Ishikawa (cell line): ENCODE results near the gene FUT1.

ENCODE experiments used
- CEBPB ChIP-seq: IDR thresholded peaks from 2 replicates; pipeline ENCODE4 v1.6.1; 2012
- EP300 ChIP-seq: IDR thresholded peaks from 2 replicates; pipeline ENCODE4 v1.6.1; 2012; ENCODE audit warnings: borderline replicate concordance
- FOXM1 ChIP-seq: IDR thresholded peaks from 2 replicates; pipeline ENCODE4 v1.6.1; 2012; ENCODE audit warnings: low read depth, borderline replicate concordance
- RAD21 ChIP-seq: IDR thresholded peaks from 2 replicates; pipeline ENCODE4 v1.6.1; 2012; ENCODE audit warnings: low read depth
- TAF1 ChIP-seq: IDR thresholded peaks from 2 replicates; pipeline ENCODE4 v1.6.1; 2012; ENCODE audit warnings: low read depth, mild to moderate bottlenecking
- TEAD4 ChIP-seq: IDR thresholded peaks from 2 replicates; pipeline ENCODE4 v1.6.1; 2012
- YY1 ChIP-seq: IDR thresholded peaks from 2 replicates; pipeline ENCODE4 v1.6.1; 2012; ENCODE audit warnings: low read depth
- TF ChIP-seq, protein P1 (sequence below): IDR thresholded peaks from 2 replicates; pipeline ENCODE4 v1.6.1; 2012; ENCODE audit warnings: low read depth, mild to moderate bottlenecking

DNA sequence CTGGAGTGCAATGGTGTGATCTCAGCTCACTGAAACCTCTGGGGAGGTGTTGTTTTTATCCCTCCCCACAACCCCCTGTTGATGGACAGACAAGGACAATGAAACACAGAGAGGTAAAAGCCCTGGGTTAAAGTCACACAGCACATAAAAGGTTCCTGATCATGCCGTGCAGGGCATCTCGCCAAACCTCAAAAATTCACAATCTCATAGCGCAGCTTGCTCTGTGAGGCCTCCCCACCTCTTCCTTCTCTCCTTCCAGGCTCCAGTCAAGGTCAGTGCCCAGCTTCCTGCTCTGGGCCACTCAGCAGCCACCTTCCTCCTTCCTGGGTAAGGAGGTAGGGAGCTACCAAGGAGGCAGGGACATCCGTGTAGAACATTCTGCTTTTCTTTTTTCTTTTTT lies 54.4 kb downstream of the FUT1 start:
- TF ChIP-seq YY1 (no peak), TAF1 (no peak), TEAD4 (no peak), CEBPB (no peak), RAD21 (no peak), EP300 (no peak), FOXM1 (no peak)
- TF ChIP-seq, protein P1, sequence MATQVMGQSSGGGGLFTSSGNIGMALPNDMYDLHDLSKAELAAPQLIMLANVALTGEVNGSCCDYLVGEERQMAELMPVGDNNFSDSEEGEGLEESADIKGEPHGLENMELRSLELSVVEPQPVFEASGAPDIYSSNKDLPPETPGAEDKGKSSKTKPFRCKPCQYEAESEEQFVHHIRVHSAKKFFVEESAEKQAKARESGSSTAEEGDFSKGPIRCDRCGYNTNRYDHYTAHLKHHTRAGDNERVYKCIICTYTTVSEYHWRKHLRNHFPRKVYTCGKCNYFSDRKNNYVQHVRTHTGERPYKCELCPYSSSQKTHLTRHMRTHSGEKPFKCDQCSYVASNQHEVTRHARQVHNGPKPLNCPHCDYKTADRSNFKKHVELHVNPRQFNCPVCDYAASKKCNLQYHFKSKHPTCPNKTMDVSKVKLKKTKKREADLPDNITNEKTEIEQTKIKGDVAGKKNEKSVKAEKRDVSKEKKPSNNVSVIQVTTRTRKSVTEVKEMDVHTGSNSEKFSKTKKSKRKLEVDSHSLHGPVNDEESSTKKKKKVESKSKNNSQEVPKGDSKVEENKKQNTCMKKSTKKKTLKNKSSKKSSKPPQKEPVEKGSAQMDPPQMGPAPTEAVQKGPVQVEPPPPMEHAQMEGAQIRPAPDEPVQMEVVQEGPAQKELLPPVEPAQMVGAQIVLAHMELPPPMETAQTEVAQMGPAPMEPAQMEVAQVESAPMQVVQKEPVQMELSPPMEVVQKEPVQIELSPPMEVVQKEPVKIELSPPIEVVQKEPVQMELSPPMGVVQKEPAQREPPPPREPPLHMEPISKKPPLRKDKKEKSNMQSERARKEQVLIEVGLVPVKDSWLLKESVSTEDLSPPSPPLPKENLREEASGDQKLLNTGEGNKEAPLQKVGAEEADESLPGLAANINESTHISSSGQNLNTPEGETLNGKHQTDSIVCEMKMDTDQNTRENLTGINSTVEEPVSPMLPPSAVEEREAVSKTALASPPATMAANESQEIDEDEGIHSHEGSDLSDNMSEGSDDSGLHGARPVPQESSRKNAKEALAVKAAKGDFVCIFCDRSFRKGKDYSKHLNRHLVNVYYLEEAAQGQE: no peak
